ENCODE results near the gene ALCAM. TPM values are rescaled to one million over a fixed set of nuclear protein-coding genes. Genes with fewer than 3 reads are reported as not detected.

The ALCAM gene
- total RNA-seq, 1 donor from 2014 or later: 28.6 TPM

DNA sequence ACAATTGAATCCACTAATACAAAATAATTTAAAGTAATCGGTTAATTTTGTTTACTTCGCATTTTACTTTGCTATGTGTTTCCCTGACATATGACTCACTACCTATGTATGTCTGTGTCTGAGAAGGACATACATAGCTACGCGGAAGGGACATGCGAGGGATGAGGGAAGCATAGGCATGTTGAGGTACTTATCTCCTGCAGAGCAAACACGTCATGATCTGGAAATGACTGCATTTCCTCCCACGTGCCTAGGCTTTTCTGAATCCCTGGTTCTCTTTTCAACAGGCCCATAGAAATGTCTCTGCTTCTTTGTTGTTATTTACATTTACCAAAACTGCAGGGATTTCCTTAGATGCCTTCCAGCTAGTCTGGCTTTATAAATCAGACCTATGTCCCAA, 27.5 kb downstream of the ALCAM start:
- Mint-ChIP-seq H3K4me3 (ENCODE audit: low read depth) (no peak overlapping the region), H3K27ac (no peak overlapping the region), H3K4me1 (ENCODE audit: low read depth) (peaks cover 7% of the 10 kb centered on the region), H3K36me3 (ENCODE audit: insufficient read depth) (peaks cover 14% of the 10 kb centered on the region), H3K27me3 (no peaks in the 10 kb centered on the region), H3K9me3 (ENCODE audit: low read depth) (peaks cover 35% of the 10 kb centered on the region)
- TF ChIP-seq, protein P1, sequence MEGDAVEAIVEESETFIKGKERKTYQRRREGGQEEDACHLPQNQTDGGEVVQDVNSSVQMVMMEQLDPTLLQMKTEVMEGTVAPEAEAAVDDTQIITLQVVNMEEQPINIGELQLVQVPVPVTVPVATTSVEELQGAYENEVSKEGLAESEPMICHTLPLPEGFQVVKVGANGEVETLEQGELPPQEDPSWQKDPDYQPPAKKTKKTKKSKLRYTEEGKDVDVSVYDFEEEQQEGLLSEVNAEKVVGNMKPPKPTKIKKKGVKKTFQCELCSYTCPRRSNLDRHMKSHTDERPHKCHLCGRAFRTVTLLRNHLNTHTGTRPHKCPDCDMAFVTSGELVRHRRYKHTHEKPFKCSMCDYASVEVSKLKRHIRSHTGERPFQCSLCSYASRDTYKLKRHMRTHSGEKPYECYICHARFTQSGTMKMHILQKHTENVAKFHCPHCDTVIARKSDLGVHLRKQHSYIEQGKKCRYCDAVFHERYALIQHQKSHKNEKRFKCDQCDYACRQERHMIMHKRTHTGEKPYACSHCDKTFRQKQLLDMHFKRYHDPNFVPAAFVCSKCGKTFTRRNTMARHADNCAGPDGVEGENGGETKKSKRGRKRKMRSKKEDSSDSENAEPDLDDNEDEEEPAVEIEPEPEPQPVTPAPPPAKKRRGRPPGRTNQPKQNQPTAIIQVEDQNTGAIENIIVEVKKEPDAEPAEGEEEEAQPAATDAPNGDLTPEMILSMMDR (IDR thresholded peaks at IDR 0.05; ENCODE audit: unreplicated experiment): no peak
- DNase-seq (ENCODE audit: low spot score, unreplicated experiment): no peak

DNA sequence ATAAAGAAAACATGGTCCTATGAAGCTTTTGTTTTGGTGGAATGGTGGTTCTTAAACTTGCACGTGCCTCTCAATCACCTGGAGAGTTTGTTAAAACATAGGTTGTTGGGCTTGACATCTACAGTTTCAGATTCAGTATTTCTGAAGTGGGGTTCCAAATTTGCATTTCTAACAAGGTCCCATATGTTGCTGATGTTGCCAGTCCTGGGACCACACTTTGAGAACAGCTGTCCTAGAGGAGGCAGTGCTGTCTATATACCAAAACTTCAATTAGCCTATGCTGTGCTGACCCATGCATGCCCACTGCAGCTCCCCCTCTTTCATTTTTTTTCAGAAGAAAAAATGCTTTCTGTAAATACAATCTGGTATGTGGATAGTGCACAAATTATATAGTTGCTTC, 31.3 kb downstream of the ALCAM start:
- Mint-ChIP-seq H3K9me3 (ENCODE audit: low read depth) (peaks cover 10% of the 10 kb centered on the region), H3K27me3 (no peaks in the 10 kb centered on the region), H3K4me3 (ENCODE audit: low read depth) (no peak overlapping the region), H3K4me1 (ENCODE audit: low read depth) (peaks cover 12% of the 10 kb centered on the region), H3K27ac (no peak overlapping the region), H3K36me3 (ENCODE audit: insufficient read depth) (peaks cover 6% of the 10 kb centered on the region)
- TF ChIP-seq, protein P1 (IDR thresholded peaks at IDR 0.05; ENCODE audit: unreplicated experiment): no peak
- no peak for DNase-seq (ENCODE audit: low spot score, unreplicated experiment)

DNA sequence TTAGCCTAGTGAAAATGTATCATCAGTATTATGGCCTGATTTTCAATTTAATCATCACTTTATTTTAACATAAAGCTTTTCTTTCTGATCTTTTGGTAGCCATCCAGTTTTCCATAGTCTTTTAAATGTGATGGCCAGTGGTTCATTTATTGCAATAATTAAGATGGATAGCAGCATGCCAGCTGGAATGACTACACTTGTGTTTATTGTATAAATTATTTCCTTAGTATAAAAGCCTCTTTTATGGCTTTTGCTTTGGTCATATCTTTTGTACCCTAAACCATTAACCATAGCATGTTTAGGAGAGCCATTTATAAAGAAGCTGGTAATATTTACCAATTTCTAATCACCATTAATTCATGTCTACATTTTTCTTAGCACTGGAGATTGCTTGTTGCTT, 31.7 kb downstream of the ALCAM start:
- H3K27me3 Mint-ChIP-seq: no peaks in the 10 kb centered on the region
- H3K9me3 Mint-ChIP-seq (ENCODE audit: low read depth): peaks cover 7% of the 10 kb centered on the region
- peaks cover 9% of the 10 kb centered on the region for H3K36me3 Mint-ChIP-seq (ENCODE audit: insufficient read depth)
- H3K27ac Mint-ChIP-seq: no peak overlapping the region
- H3K4me3 Mint-ChIP-seq (ENCODE audit: low read depth): no peak overlapping the region
- H3K4me1 Mint-ChIP-seq (ENCODE audit: low read depth): peaks cover 12% of the 10 kb centered on the region
- TF ChIP-seq, protein P1 (IDR thresholded peaks at IDR 0.05; ENCODE audit: unreplicated experiment): no peak
- DNase-seq (ENCODE audit: low spot score, unreplicated experiment): no peak

DNA sequence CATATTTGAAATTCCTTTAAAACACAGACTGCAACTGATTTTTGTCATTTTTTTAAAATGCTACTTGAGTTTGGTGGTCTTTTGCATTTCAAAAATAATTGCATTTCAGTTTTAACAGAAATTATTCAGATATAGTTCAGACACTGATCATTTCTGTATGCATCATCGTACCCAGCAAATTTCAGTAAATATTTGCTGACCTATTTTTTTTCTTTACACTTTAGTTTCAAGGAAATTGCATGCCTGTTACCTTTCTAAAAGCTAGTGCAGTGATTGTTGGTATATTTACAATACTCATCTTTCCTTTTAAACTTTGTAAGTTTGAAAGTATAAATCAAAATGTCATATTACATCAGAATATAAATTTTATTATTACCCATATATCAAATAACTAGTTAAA, 32.4 kb downstream of the ALCAM start:
- Mint-ChIP-seq H3K27ac (no peak overlapping the region), H3K27me3 (no peaks in the 10 kb centered on the region), H3K36me3 (ENCODE audit: insufficient read depth) (peaks cover 15% of the 10 kb centered on the region), H3K4me1 (ENCODE audit: low read depth) (peaks cover 12% of the 10 kb centered on the region), H3K4me3 (ENCODE audit: low read depth) (no peak overlapping the region), H3K9me3 (ENCODE audit: low read depth) (peaks cover 13% of the 10 kb centered on the region)
- DNase-seq (ENCODE audit: low spot score, unreplicated experiment): no peak
- TF ChIP-seq, protein P1 (IDR thresholded peaks at IDR 0.05; ENCODE audit: unreplicated experiment): no peak

DNA sequence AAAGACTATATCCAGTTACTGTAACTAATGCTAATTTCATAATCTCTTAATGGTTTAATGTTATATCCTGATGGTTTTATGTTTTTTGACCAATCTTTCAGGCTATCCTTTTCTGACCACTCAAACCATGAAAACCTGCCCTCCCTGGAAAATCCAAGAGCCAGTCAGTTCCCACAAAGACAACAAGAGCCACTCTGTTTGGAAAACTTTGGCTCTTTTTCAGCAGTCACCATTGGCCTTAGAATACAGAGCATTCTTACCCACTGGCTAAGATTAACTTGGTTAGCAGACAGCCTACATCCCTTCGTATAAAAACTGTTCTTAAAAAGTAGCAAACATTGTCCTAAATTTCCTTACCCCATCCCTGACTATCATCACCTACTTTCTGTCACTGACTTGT, 32.9 kb downstream of the ALCAM start:
- DNase-seq (ENCODE audit: low spot score, unreplicated experiment): no peak
- no peak overlapping the region for H3K4me3 Mint-ChIP-seq (ENCODE audit: low read depth)
- H3K9me3 Mint-ChIP-seq (ENCODE audit: low read depth): peaks cover 17% of the 10 kb centered on the region
- no peaks in the 10 kb centered on the region for H3K27me3 Mint-ChIP-seq
- H3K27ac Mint-ChIP-seq: no peak overlapping the region
- peaks cover 18% of the 10 kb centered on the region for H3K36me3 Mint-ChIP-seq (ENCODE audit: insufficient read depth)
- TF ChIP-seq, protein P1 (IDR thresholded peaks at IDR 0.05; ENCODE audit: unreplicated experiment): no peak
- peaks cover 12% of the 10 kb centered on the region for H3K4me1 Mint-ChIP-seq (ENCODE audit: low read depth)
